Neural progenitor cell (in vitro differentiated cells): ENCODE measurements around the gene HIPK2.

Experiments used
- CTCF ChIP-seq: fragments of 200-600 bp; sonication (generic); IDR thresholded peaks from 2 replicates; pipeline ENCODE4 v1.5.1; 2017; ENCODE audit warnings: antibody characterized with exemption, mild to moderate bottlenecking
- EZH2 ChIP-seq: fragments of 200-600 bp; sonication (generic); IDR thresholded peaks from 2 replicates; pipeline ENCODE4 v1.6.1; 2017; ENCODE audit warnings: antibody characterized with exemption, mild to moderate bottlenecking, moderate library complexity

GRCh38 chr7:139808427-139808826 lies 30.6 kb upstream of the HIPK2 start:
- TF ChIP-seq EZH2 (no peak), CTCF (no peak)
